ENCODE results near the gene P2RY2.

Gene P2RY2

DNA sequence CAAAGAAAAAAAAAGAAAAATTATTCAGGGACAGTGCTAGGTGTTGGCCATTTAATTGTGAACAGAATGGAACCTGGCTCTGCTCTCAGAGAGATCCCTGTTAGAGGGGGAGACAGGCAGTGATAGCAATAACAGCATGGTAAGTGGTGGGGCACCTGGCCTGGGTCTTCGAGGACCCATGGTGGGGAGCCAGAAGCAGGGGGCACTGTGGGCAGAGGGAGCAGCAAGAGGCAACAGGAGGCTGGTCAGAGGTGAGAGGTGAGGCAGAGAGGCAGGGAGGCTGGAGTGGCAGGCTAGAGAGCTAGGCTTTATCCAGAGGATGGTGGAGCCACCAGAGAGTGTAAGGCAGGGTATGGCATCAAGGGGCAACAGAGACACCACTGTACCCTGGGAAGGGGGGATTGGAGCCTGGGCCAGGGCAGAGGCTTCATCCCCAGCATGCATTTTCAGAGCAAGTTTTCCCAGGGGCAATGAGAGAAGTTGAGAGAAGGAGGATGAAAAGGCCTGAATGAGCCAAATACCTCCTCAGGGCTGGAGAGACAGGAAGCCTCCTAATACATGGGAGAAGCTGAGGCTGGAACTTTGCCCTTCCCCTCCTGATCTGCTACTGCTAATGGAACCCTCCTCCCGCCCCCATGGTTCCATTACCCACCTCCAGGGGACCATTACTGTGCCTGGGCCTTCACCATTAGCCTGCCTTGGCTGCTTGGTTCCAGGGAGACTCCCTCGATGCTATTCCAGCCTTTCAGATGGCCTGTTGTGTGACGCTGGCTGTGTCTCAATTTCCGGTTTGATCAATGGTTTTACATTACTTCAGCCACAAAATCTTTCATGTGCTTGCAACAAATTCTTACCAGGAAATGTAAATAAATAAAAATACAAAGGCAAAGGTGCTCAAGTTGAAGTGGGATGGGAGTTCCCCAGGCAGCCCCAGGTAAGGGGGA, 2.6 kb upstream of the P2RY2 start:
- ATAC-seq = no peak
- TF ChIP-seq ESRRG (CRISPR knock-in tag; IDR thresholded peaks at IDR 0.05) (no peak), ZNF8 (CRISPR knock-in tag; IDR thresholded peaks at IDR 0.05) (no peak), CSDC2 (CRISPR knock-in tag; IDR thresholded peaks at IDR 0.05) (no peak)
- TF ChIP-seq, protein P1, sequence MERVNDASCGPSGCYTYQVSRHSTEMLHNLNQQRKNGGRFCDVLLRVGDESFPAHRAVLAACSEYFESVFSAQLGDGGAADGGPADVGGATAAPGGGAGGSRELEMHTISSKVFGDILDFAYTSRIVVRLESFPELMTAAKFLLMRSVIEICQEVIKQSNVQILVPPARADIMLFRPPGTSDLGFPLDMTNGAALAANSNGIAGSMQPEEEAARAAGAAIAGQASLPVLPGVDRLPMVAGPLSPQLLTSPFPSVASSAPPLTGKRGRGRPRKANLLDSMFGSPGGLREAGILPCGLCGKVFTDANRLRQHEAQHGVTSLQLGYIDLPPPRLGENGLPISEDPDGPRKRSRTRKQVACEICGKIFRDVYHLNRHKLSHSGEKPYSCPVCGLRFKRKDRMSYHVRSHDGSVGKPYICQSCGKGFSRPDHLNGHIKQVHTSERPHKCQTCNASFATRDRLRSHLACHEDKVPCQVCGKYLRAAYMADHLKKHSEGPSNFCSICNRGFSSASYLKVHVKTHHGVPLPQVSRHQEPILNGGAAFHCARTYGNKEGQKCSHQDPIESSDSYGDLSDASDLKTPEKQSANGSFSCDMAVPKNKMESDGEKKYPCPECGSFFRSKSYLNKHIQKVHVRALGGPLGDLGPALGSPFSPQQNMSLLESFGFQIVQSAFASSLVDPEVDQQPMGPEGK (CRISPR knock-in tag; IDR thresholded peaks at IDR 0.05; ENCODE audit: borderline replicate concordance) = no peak

DNA sequence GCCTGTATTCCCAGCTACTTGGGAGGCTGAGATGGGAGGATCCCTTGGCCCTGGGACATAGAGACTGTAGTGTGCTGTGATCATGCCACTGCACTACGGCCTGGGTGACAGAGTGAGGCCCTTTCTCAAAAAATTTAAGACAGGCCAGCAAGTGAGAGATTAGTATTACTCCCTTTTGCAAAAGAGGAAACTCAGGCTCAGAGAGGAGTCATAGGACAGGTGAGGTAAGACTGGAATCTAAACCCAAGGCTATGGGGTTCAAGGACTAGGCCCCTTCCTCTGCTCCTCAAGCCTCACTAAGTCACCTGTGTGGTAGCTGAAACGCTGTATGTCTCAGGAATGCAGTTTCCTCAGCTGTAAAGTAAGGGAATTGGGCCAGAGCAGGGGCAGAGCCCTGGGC, 1.6 kb upstream of the P2RY2 start:
- no peak for TF ChIP-seq ZFP3 (CRISPR knock-in tag; IDR thresholded peaks at IDR 0.05)
- TF ChIP-seq ARNTL (CRISPR knock-in tag; IDR thresholded peaks at IDR 0.05; ENCODE audit: borderline replicate concordance, low read depth) = no peak
- TF ChIP-seq ISL1 (CRISPR knock-in tag; IDR thresholded peaks at IDR 0.05) = no peak
- TF ChIP-seq BACH2 (CRISPR knock-in tag; IDR thresholded peaks at IDR 0.05; ENCODE audit: borderline replicate concordance) = no peak
- no peak for TF ChIP-seq TOX (CRISPR knock-in tag; IDR thresholded peaks at IDR 0.05; ENCODE audit: borderline replicate concordance)
- TF ChIP-seq, protein P2, sequence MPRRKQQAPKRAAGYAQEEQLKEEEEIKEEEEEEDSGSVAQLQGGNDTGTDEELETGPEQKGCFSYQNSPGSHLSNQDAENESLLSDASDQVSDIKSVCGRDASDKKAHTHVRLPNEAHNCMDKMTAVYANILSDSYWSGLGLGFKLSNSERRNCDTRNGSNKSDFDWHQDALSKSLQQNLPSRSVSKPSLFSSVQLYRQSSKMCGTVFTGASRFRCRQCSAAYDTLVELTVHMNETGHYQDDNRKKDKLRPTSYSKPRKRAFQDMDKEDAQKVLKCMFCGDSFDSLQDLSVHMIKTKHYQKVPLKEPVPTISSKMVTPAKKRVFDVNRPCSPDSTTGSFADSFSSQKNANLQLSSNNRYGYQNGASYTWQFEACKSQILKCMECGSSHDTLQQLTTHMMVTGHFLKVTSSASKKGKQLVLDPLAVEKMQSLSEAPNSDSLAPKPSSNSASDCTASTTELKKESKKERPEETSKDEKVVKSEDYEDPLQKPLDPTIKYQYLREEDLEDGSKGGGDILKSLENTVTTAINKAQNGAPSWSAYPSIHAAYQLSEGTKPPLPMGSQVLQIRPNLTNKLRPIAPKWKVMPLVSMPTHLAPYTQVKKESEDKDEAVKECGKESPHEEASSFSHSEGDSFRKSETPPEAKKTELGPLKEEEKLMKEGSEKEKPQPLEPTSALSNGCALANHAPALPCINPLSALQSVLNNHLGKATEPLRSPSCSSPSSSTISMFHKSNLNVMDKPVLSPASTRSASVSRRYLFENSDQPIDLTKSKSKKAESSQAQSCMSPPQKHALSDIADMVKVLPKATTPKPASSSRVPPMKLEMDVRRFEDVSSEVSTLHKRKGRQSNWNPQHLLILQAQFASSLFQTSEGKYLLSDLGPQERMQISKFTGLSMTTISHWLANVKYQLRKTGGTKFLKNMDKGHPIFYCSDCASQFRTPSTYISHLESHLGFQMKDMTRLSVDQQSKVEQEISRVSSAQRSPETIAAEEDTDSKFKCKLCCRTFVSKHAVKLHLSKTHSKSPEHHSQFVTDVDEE (CRISPR knock-in tag; IDR thresholded peaks at IDR 0.05) = no peak
- no peak for TF ChIP-seq ZNF565 (CRISPR knock-in tag; conservative IDR thresholded peaks at IDR 0.05; ENCODE audit: low read depth)
- TF ChIP-seq, protein P3, sequence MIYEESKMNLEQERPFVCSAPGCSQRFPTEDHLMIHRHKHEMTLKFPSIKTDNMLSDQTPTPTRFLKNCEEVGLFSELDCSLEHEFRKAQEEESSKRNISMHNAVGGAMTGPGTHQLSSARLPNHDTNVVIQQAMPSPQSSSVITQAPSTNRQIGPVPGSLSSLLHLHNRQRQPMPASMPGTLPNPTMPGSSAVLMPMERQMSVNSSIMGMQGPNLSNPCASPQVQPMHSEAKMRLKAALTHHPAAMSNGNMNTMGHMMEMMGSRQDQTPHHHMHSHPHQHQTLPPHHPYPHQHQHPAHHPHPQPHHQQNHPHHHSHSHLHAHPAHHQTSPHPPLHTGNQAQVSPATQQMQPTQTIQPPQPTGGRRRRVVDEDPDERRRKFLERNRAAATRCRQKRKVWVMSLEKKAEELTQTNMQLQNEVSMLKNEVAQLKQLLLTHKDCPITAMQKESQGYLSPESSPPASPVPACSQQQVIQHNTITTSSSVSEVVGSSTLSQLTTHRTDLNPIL (CRISPR knock-in tag; IDR thresholded peaks at IDR 0.05; ENCODE audit: low read depth) = no peak
- no peak for TF ChIP-seq PPARA (CRISPR knock-in tag; IDR thresholded peaks at IDR 0.05; ENCODE audit: borderline replicate concordance)
- TF ChIP-seq ZFP30 (CRISPR knock-in tag; IDR thresholded peaks at IDR 0.05) = no peak
- TF ChIP-seq GLIS3 (CRISPR knock-in tag; IDR thresholded peaks at IDR 0.05) = no peak
- no peak for ATAC-seq

DNA sequence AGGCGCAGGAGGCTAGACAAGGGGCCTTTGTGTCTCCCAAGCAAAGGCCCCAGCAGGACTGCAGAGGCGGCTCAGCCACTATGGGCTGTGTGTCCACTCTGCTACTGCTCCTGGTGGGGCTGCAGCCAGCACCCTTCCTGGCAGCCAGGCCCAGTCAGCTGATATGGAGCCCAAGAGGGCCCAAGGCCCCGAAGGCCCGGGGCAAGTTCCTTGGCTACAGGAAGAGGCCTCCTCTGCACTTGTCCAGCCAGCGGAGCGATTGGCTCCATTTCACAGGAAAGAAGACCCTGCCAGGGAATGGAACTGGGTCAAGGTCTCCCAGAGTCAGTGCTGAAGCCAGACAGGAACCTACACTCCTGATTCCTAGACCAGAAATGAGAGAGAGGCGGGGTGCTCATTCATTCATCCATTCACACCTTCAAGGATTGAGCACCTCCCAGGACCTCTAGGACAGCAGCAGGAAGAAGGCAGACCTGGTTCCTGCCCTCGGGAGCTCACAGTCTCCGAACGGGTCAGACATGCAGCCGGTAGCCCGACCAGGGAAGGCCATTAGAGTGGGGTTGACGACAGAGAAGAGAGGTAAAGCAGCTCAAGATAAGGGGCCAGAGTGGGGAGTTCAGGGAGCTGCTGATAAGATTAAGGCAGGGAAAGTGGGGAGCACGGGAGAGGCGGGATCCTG, 811 bp upstream of the P2RY2 start:
- TF ChIP-seq OSR1 (CRISPR knock-in tag; IDR thresholded peaks at IDR 0.05) = no peak
- TF ChIP-seq, protein P1 (CRISPR knock-in tag; IDR thresholded peaks at IDR 0.05; ENCODE audit: borderline replicate concordance) = no peak
- TF ChIP-seq RARB (CRISPR knock-in tag; IDR thresholded peaks at IDR 0.05) = no peak
- TF ChIP-seq TOX (CRISPR knock-in tag; IDR thresholded peaks at IDR 0.05; ENCODE audit: borderline replicate concordance) = no peak
- TF ChIP-seq PPARA (CRISPR knock-in tag; IDR thresholded peaks at IDR 0.05; ENCODE audit: borderline replicate concordance) = no peak
- TF ChIP-seq BACH2 (CRISPR knock-in tag; IDR thresholded peaks at IDR 0.05; ENCODE audit: borderline replicate concordance) = no peak
- TF ChIP-seq, protein P4, sequence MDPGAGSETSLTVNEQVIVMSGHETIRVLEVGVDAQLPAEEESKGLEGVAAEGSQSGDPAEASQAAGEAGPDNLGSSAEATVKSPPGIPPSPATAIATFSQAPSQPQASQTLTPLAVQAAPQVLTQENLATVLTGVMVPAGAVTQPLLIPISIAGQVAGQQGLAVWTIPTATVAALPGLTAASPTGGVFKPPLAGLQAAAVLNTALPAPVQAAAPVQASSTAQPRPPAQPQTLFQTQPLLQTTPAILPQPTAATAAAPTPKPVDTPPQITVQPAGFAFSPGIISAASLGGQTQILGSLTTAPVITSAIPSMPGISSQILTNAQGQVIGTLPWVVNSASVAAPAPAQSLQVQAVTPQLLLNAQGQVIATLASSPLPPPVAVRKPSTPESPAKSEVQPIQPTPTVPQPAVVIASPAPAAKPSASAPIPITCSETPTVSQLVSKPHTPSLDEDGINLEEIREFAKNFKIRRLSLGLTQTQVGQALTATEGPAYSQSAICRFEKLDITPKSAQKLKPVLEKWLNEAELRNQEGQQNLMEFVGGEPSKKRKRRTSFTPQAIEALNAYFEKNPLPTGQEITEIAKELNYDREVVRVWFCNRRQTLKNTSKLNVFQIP (CRISPR knock-in tag; IDR thresholded peaks at IDR 0.05; ENCODE audit: borderline replicate concordance, low read depth) = no peak
- no peak for TF ChIP-seq GLIS3 (CRISPR knock-in tag; IDR thresholded peaks at IDR 0.05)
- no peak for TF ChIP-seq ZNF565 (CRISPR knock-in tag; conservative IDR thresholded peaks at IDR 0.05; ENCODE audit: low read depth)
- no peak for TF ChIP-seq TCF4 (CRISPR knock-in tag; IDR thresholded peaks at IDR 0.05; ENCODE audit: borderline replicate concordance)
- no peak for TF ChIP-seq SNAI2 (CRISPR knock-in tag; IDR thresholded peaks at IDR 0.05)
- no peak for TF ChIP-seq ZNF8 (CRISPR knock-in tag; IDR thresholded peaks at IDR 0.05)
- no peak for TF ChIP-seq ARNTL (CRISPR knock-in tag; IDR thresholded peaks at IDR 0.05; ENCODE audit: borderline replicate concordance, low read depth)
- TF ChIP-seq, protein P5, sequence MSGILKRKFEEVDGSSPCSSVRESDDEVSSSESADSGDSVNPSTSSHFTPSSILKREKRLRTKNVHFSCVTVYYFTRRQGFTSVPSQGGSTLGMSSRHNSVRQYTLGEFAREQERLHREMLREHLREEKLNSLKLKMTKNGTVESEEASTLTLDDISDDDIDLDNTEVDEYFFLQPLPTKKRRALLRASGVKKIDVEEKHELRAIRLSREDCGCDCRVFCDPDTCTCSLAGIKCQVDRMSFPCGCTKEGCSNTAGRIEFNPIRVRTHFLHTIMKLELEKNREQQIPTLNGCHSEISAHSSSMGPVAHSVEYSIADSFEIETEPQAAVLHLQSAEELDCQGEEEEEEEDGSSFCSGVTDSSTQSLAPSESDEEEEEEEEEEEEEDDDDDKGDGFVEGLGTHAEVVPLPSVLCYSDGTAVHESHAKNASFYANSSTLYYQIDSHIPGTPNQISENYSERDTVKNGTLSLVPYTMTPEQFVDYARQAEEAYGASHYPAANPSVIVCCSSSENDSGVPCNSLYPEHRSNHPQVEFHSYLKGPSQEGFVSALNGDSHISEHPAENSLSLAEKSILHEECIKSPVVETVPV (CRISPR knock-in tag; IDR thresholded peaks at IDR 0.05) = no peak
- TF ChIP-seq ZFP3 (CRISPR knock-in tag; IDR thresholded peaks at IDR 0.05) = no peak
- no peak for TF ChIP-seq ESRRG (CRISPR knock-in tag; IDR thresholded peaks at IDR 0.05)
- TF ChIP-seq, protein P3 (CRISPR knock-in tag; IDR thresholded peaks at IDR 0.05; ENCODE audit: low read depth) = no peak
- TF ChIP-seq ISL1 (CRISPR knock-in tag; IDR thresholded peaks at IDR 0.05) = no peak
- TF ChIP-seq CSDC2 (CRISPR knock-in tag; IDR thresholded peaks at IDR 0.05) = no peak
- no peak for TF ChIP-seq ZFP30 (CRISPR knock-in tag; IDR thresholded peaks at IDR 0.05)
- ATAC-seq = no peak
